A549 (cell line): Measurements from ENCODE around the gene TACC2. TPM values are rescaled to one million over a fixed set of nuclear protein-coding genes. Genes with fewer than 3 reads are reported as not detected.
"Not testable (repeated sequence)": the region's sequence is repeated elsewhere in the genome, so short reads cannot be mapped to it uniquely, and the experiment has no call there.

Source experiments
- ATAC-seq, 2 experiments: fragments of 200-7000 bp in 1 of 2; fragments of >200 bp in 1 of 2; cut with Nextera tagmentation in 1 of 2; cut with Tn5 transposase in 1 of 2; 3 replicates each; pipeline versions ENCODE4 v1.8.0 to v1.9.1; 2018 to 2020; ENCODE audit warnings: mild to moderate bottlenecking in 1 of 2, moderate library complexity in 1 of 2
- CTCF ChIA-PET: fragments of 300-600 bp; sonication (Branson Sonifier 250); formaldehyde crosslinking; extraction: SDS; loops from one replicate; lab custom pipeline; 2021; ENCODE audit warnings: antibody characterized with exemption, inconsistent platforms; lab: Yijun Ruan, JAX
- POLR2A ChIA-PET: fragments of 350-600 bp; formaldehyde crosslinking; extraction: SDS; loops from one replicate; lab custom pipeline; 2021; ENCODE audit warnings: antibody characterized with exemption, inconsistent platforms; lab: Yijun Ruan, JAX
- DNase-seq, 2 experiments: peaks; one replicate each; pipeline versions ENCODE4 v3.0.0 to v3.0.0-alpha.2; 2011 to 2016; ENCODE audit warnings: low read depth in 1 of 2, low spot score in 1 of 2
- FAIRE-seq: peaks from 2 replicates; lab custom pipeline; 2011; peaks lifted over from hg19 to GRCh38; lab: Jason Lieb, UNC
- H3K27ac ChIP-seq, 2 experiments: fragments of >200 bp; sonication (Bioruptor Twin); formaldehyde crosslinking; 3 replicates each; pipeline ENCODE4 v1.5.1; 2016 to 2017
- H3K4me1 ChIP-seq: fragments of >200 bp; sonication (Bioruptor Twin); formaldehyde crosslinking; 3 replicates; pipeline ENCODE4 v1.6.1; 2016
- H3K4me2 ChIP-seq: fragments of >200 bp; sonication (Bioruptor Twin); formaldehyde crosslinking; 3 replicates; pipeline ENCODE4 v1.6.1; 2016
- H3K4me3 ChIP-seq: fragments of >200 bp; sonication (Bioruptor Twin); formaldehyde crosslinking; 3 replicates; pipeline ENCODE4 v1.5.1; 2016
- H3K9me3 ChIP-seq: fragments of >200 bp; sonication (Bioruptor Twin); formaldehyde crosslinking; 3 replicates; pipeline ENCODE4 v1.6.1; 2016
- CBX2 ChIP-seq: fragments of 200-600 bp; sonication (generic); IDR thresholded peaks from 2 replicates; pipeline ENCODE4 v1.6.1; 2016; ENCODE audit warnings: low read depth, mild to moderate bottlenecking, borderline replicate concordance
- CBX8 ChIP-seq: fragments of 200-600 bp; sonication (generic); IDR thresholded peaks from 2 replicates; pipeline ENCODE4 v1.6.1; 2016
- CEBPB ChIP-seq, 2 experiments: fragments of >200 bp in 1 of 2; sonication (Bioruptor Twin) in 1 of 2; formaldehyde crosslinking in 1 of 2; IDR thresholded peaks; 2 replicates each; pipeline ENCODE4 v1.6.1; 2012 to 2016
- E2F6 ChIP-seq: IDR thresholded peaks from 2 replicates; pipeline ENCODE4 v1.6.1; 2012; ENCODE audit warnings: low read depth, borderline replicate concordance
- EHF ChIP-seq: fragments of 250-450 bp; sonication (Bioruptor Pico); IDR thresholded peaks from 2 replicates; pipeline ENCODE4 v1.5.0; 2020; ENCODE audit warnings: mild to moderate bottlenecking
- EP300 ChIP-seq, 2 experiments: fragments of >200 bp; sonication (Bioruptor Twin); formaldehyde crosslinking; IDR thresholded peaks; 2 replicates in 1 of 2; 3 replicates in 1 of 2; pipeline ENCODE4 v1.6.1; 2016 to 2017
- ESRRA ChIP-seq: fragments of 150-350 bp; IDR thresholded peaks from 2 replicates; pipeline ENCODE4 v1.6.1; 2014; ENCODE audit warnings: mild to moderate bottlenecking, low read length, borderline replicate concordance
- FOSL2 ChIP-seq, 2 experiments: fragments of 450-650 bp in 1 of 2; fragments of >200 bp in 1 of 2; sonication (Bioruptor Twin) in 1 of 2; formaldehyde crosslinking; IDR thresholded peaks; 2 replicates each; pipeline versions ENCODE4 v1.5.0 to v1.6.1; 2016 to 2020; ENCODE audit warnings: mild to moderate bottlenecking in 1 of 2, moderate library complexity in 1 of 2
- FOXS1 ChIP-seq: fragments of 250-450 bp; sonication (Bioruptor Pico); IDR thresholded peaks from 2 replicates; pipeline ENCODE4 v1.5.0; 2020; ENCODE audit warnings: mild to moderate bottlenecking, moderate library complexity
- HDAC2 ChIP-seq: fragments of 200-600 bp; sonication (generic); IDR thresholded peaks from 2 replicates; pipeline ENCODE4 v1.6.1; 2016
- HOXB5 ChIP-seq: fragments of 250-450 bp; sonication (Bioruptor Pico); IDR thresholded peaks from 2 replicates; pipeline ENCODE4 v1.5.0; 2020; ENCODE audit warnings: mild to moderate bottlenecking, moderate library complexity
- JUN ChIP-seq, 2 experiments: fragments of >200 bp; sonication (Bioruptor Twin); formaldehyde crosslinking; IDR thresholded peaks; 2 replicates in 1 of 2; 3 replicates in 1 of 2; pipeline ENCODE4 v1.6.1; 2016 to 2017
- JUNB ChIP-seq: fragments of >200 bp; sonication (Bioruptor Twin); formaldehyde crosslinking; IDR thresholded peaks from 2 replicates; pipeline ENCODE4 v1.6.1; 2016
- KDM1A ChIP-seq: fragments of 200-600 bp; sonication (generic); IDR thresholded peaks from 2 replicates; pipeline ENCODE4 v1.6.1; 2016; ENCODE audit warnings: low read depth, mild to moderate bottlenecking
- MYC ChIP-seq: IDR thresholded peaks from 2 replicates; pipeline ENCODE4 v1.6.1; 2012; ENCODE audit warnings: mild to moderate bottlenecking, inconsistent platforms, low read length, improper control_type of control experiment, borderline replicate concordance
- PBX3 ChIP-seq: IDR thresholded peaks from 2 replicates; pipeline ENCODE4 v1.6.1; 2012
- PHF8 ChIP-seq: fragments of 200-600 bp; sonication (generic); IDR thresholded peaks from 2 replicates; pipeline ENCODE4 v1.6.1; 2016; ENCODE audit warnings: low read depth, mild to moderate bottlenecking, antibody characterized with exemption, moderate library complexity, borderline replicate concordance
- POLR2A ChIP-seq: IDR thresholded peaks from 2 replicates; pipeline ENCODE4 v1.6.1; 2012; ENCODE audit warnings: mild to moderate bottlenecking, low read length
- RNF2 ChIP-seq: fragments of 200-600 bp; sonication (generic); IDR thresholded peaks from 2 replicates; pipeline ENCODE4 v1.6.1; 2016; ENCODE audit warnings: low read depth, mild to moderate bottlenecking, antibody characterized with exemption, moderate library complexity, borderline replicate concordance
- SMC3 ChIP-seq: fragments of >200 bp; sonication (Bioruptor Twin); formaldehyde crosslinking; IDR thresholded peaks from 3 replicates; pipeline ENCODE4 v1.6.1; 2018; ENCODE audit warnings: inconsistent platforms
- TFCP2L1 ChIP-seq: fragments of 250-450 bp; sonication (Bioruptor Pico); IDR thresholded peaks from 2 replicates; pipeline ENCODE4 v1.5.0; 2021; ENCODE audit warnings: mild to moderate bottlenecking
- USF2 ChIP-seq: fragments of 450-650 bp; IDR thresholded peaks from 2 replicates; pipeline ENCODE4 v1.6.1; 2014; ENCODE audit warnings: antibody characterized with exemption
- ZFP36 ChIP-seq: fragments of 450-650 bp; IDR thresholded peaks from 2 replicates; pipeline ENCODE4 v1.6.1; 2014; ENCODE audit warnings: borderline replicate concordance; ENCODE audit not compliant: partially characterized antibody
- ZNF302 ChIP-seq: fragments of 250-450 bp; sonication (Bioruptor Pico); IDR thresholded peaks from 2 replicates; pipeline ENCODE4 v1.9.0; 2021; ENCODE audit warnings: inconsistent platforms, mild to moderate bottlenecking, moderate library complexity
- ZSCAN20 ChIP-seq: fragments of 250-450 bp; sonication (Bioruptor Pico); IDR thresholded peaks from 2 replicates; pipeline ENCODE4 v1.8.0; 2022; ENCODE audit warnings: mild to moderate bottlenecking, moderate library complexity
- WGBS: methylation state at CpG from one replicate; pipeline ENCODE4 v1.1.6; 2017; ENCODE audit errors: missing lambda C conversion rate; 5-methylcytosine and 5-hydroxymethylcytosine counted together
- polyA plus RNA-seq, 4 experiments: library from polyadenylated mRNA; depleted of rRNA in 3 of 4; stranded (reverse); fragments of >200 nt; fragmentation: RNase III in 1 of 4; extraction: RNeasy Plus Mini Kit Qiagen cat#74134 plus additional on column Dnase treatment in 1 of 4; gene quantifications; 2 replicates in 3 of 4; 3 replicates in 1 of 4; pipeline ENCODE4 v1.2.3, GENCODE V29; 2011 to 2017

The TACC2 gene
- polyA plus RNA-seq, 2 of the 4 experiments (the other 2 are of a cell fraction) = 83.3 to 128 TPM

- Histone ChIP-seq H3K27ac (no peak overlapping the region), H3K4me3 (no peak overlapping the region), H3K4me1 (no peaks in the 10 kb centered on the region), H3K9me3 (0 out of 3 replicates have a peak, but pooled peaks cover 4% of the 10 kb centered on the region), H3K4me2 (no peak overlapping the region)
- FAIRE-seq = no peak
- no peak for DNase-seq
- WGBS = 70% methylated on average over 5 of the region's 5 CpGs
- no peak for ATAC-seq
- TF ChIP-seq PBX3 = no peak
- no peak for TF ChIP-seq KDM1A
- no peak for TF ChIP-seq ZFP36
- TF ChIP-seq JUN (IDR thresholded peaks at IDR 0.05) = no peak
- TF ChIP-seq JUNB = no peak
- TF ChIP-seq PHF8 = no peak
- TF ChIP-seq ZNF302 = no peak
- POLR2A ChIA-PET = no interaction called here
- CTCF ChIA-PET = interaction anchor here (1.1 kb wide), 1 partner anchor 8 kb away, joined by 3 read pairs; no protein-coding TSS in a partner anchor
Measured at GRCh38 chr10:122012731-122013130, 23.8 kb downstream of the TACC2 start.

- DNase-seq (no peak), ATAC-seq (no peak), FAIRE-seq (no peak)
- no peak overlapping the region for H3K4me3 ChIP-seq
- 0 out of 3 replicates have a peak, but pooled peaks cover 4% of the 10 kb centered on the region for H3K9me3 ChIP-seq
- H3K4me2 ChIP-seq = no peak overlapping the region
- H3K4me1 ChIP-seq = no peaks in the 10 kb centered on the region; the same call in 1 of the 3 replicates
- ChIA-PET CTCF (interaction anchor here (0.7 to 1.1 kb wide), 3 partner anchors 7 to 99 kb away, joined by 3 to 4 read pairs (median 3); no protein-coding TSS in a partner anchor), POLR2A (no interaction called here)
- H3K27ac ChIP-seq = no peak overlapping the region
- WGBS = 51% methylated on average over 7 of the region's 8 CpGs
- TF ChIP-seq HDAC2 (no peak), EP300 (IDR thresholded peaks at IDR 0.05) (no peak), FOXS1 (CRISPR knock-in tag) (no peak), CEBPB (IDR thresholded peaks at IDR 0.05) (no peak), JUN (IDR thresholded peaks at IDR 0.05) (no peak), TFCP2L1 (no peak), USF2 (no peak), SMC3 (no peak), E2F6 (no peak), FOSL2 (IDR thresholded peaks at IDR 0.05) (no peak), FOSL2 (CRISPR knock-in tag; IDR thresholded peaks at IDR 0.05) (no peak), EHF (no peak), ESRRA (no peak), JUNB (no peak), CBX2 (no peak), CBX8 (no peak), HOXB5 (no peak)
- TF ChIP-seq, all 56 proteins: peak for 0
Measured at GRCh38 chr10:122013311-122013780, 24.4 kb downstream of the TACC2 start.

GRCh38 chr10:122014652-122015248 is 25.8 kb downstream of the TACC2 start:
- no peak overlapping the region for H3K4me2 ChIP-seq
- CTCF ChIA-PET = interaction anchor here (0.6 to 1.5 kb wide), 3 partner anchors 36 to 419 kb away, joined by 3 to 4 read pairs (median 3); no protein-coding TSS in a partner anchor
- WGBS = 55% methylated on average over 3 of the region's 3 CpGs
- POLR2A ChIA-PET = no interaction called here
- H3K9me3 ChIP-seq = 0 out of 3 replicates have a peak, but pooled peaks cover 4% of the 10 kb centered on the region
- ATAC-seq = no peak
- DNase-seq = no peak
- peaks cover 14% of the 10 kb centered on the region for H3K4me1 ChIP-seq
- H3K27ac ChIP-seq = no peak overlapping the region
- FAIRE-seq = no peak
- no peak overlapping the region for H3K4me3 ChIP-seq
- TF ChIP-seq ZSCAN20 (CRISPR knock-in tag) = no peak
- no peak for TF ChIP-seq RNF2
- no peak for TF ChIP-seq POLR2A
- no peak for TF ChIP-seq KDM1A
- no peak for TF ChIP-seq MYC

GRCh38 chr10:122017926-122018325 is 29.0 kb downstream of the TACC2 start:
- H3K4me3 ChIP-seq, H3K9me3 ChIP-seq, H3K4me2 ChIP-seq, ATAC-seq, H3K27ac ChIP-seq, DNase-seq, FAIRE-seq, POLR2A ChIA-PET: not testable (repeated sequence)
- CTCF ChIA-PET = interaction anchor here (0.9 kb wide), 1 partner anchor 12 kb away, joined by 3 read pairs; no protein-coding TSS in a partner anchor
- H3K4me1 ChIP-seq = peaks cover 17% of the 10 kb centered on the region
- 76% methylated on average over 4 of the region's 4 CpGs for WGBS
